CD4-positive, CD25-positive, alpha-beta regulatory T cell (primary cell): ENCODE measurements around the gene TDRD9. TPM values are rescaled to one million over a fixed set of nuclear protein-coding genes. Genes with fewer than 3 reads are reported as not detected.

Experiments
- ATAC-seq, 2 donors: fragments of 150-1000 bp; cut with Tn5 transposase; one replicate each; pipeline ENCODE4 v1.10.0; 2021; ENCODE audit warnings: low read depth in 2 of 2, moderate number of reproducible peaks in 2 of 2, moderate library complexity in 1 of 2
- DNase-seq, 3 donors: peaks; one replicate each; pipeline versions ENCODE4 v3.0.0 to v3.0.0-alpha.2; 2012 to 2022; ENCODE audit warnings: mixed read lengths in 1 of 3
- H3K27ac ChIP-seq: one replicate; pipeline ENCODE4 v1.7.0; 2013; ENCODE audit warnings: mild to moderate bottlenecking, low read length; ENCODE audit not compliant: insufficient read depth, poor library complexity, severe bottlenecking
- H3K27me3 ChIP-seq: one replicate; pipeline ENCODE4 v1.7.0; 2013; ENCODE audit warnings: low read length; ENCODE audit not compliant: control insufficient read depth, insufficient read depth
- H3K36me3 ChIP-seq: one replicate; pipeline ENCODE4 v1.7.0; 2013; ENCODE audit warnings: mild to moderate bottlenecking, low read length, moderate library complexity; ENCODE audit not compliant: control insufficient read depth, insufficient read depth
- H3K4me1 ChIP-seq: 2 replicates; pipeline ENCODE4 v1.7.0; 2013; ENCODE audit warnings: mild to moderate bottlenecking, low read length; ENCODE audit not compliant: insufficient read depth, control insufficient read depth, poor library complexity, severe bottlenecking
- H3K4me3 ChIP-seq: one replicate; pipeline ENCODE4 v1.7.0; 2013; ENCODE audit warnings: low read depth, mild to moderate bottlenecking, low read length, moderate library complexity
- H3K9me3 ChIP-seq, 2 experiments: 1 replicate in 1 of 2; 2 replicates in 1 of 2; pipeline ENCODE4 v1.7.0; 2013; ENCODE audit warnings: low read length in 2 of 2, mild to moderate bottlenecking in 1 of 2, moderate library complexity in 1 of 2; ENCODE audit not compliant: control insufficient read depth in 2 of 2
- H3K27ac Mint-ChIP-seq, 3 donors: one replicate each; pipeline ENCODE4 v1.8.0; 2020 to 2022; ENCODE audit warnings: mild to moderate bottlenecking in 3 of 3, mixed read lengths in 3 of 3, moderate library complexity in 2 of 3
- H3K27me3 Mint-ChIP-seq: one replicate; pipeline ENCODE4 v1.8.0; 2022; ENCODE audit warnings: mild to moderate bottlenecking, mixed read lengths
- H3K36me3 Mint-ChIP-seq: one replicate; pipeline ENCODE4 v1.8.0; 2020; ENCODE audit warnings: mixed read lengths
- H3K4me1 Mint-ChIP-seq, 4 donors: one replicate each; pipeline ENCODE4 v1.8.0; 2020 to 2022; ENCODE audit warnings: mixed read lengths in 4 of 4, mild to moderate bottlenecking in 1 of 4
- H3K4me3 Mint-ChIP-seq, 4 donors: one replicate each; pipeline ENCODE4 v1.8.0; 2020 to 2022; ENCODE audit warnings: mild to moderate bottlenecking in 4 of 4, mixed read lengths in 4 of 4, moderate library complexity in 3 of 4
- H3K9me3 Mint-ChIP-seq, 7 donors: one replicate each; pipeline ENCODE4 v1.8.0; 2020 to 2022; ENCODE audit warnings: mixed read lengths in 7 of 7, mild to moderate bottlenecking in 3 of 7, moderate library complexity in 2 of 7
- polyA plus RNA-seq, 4 donors: library from polyadenylated mRNA; unstranded; fragments of 300-500 nt; fragmentation: Illumina TruSeq; gene quantifications; one replicate each; pipeline ENCODE4 v1.2.3, GENCODE V29; 2021
- total RNA-seq: library from RNA; stranded (reverse); gene quantifications from one replicate; pipeline ENCODE4 v1.2.3, GENCODE V29; 2022

The TDRD9 gene
- total and polyA plus RNA-seq, 5 donors from 2014 or later = 0.11 to 0.37 (median 0.14) TPM; not detected in 2

DNA sequence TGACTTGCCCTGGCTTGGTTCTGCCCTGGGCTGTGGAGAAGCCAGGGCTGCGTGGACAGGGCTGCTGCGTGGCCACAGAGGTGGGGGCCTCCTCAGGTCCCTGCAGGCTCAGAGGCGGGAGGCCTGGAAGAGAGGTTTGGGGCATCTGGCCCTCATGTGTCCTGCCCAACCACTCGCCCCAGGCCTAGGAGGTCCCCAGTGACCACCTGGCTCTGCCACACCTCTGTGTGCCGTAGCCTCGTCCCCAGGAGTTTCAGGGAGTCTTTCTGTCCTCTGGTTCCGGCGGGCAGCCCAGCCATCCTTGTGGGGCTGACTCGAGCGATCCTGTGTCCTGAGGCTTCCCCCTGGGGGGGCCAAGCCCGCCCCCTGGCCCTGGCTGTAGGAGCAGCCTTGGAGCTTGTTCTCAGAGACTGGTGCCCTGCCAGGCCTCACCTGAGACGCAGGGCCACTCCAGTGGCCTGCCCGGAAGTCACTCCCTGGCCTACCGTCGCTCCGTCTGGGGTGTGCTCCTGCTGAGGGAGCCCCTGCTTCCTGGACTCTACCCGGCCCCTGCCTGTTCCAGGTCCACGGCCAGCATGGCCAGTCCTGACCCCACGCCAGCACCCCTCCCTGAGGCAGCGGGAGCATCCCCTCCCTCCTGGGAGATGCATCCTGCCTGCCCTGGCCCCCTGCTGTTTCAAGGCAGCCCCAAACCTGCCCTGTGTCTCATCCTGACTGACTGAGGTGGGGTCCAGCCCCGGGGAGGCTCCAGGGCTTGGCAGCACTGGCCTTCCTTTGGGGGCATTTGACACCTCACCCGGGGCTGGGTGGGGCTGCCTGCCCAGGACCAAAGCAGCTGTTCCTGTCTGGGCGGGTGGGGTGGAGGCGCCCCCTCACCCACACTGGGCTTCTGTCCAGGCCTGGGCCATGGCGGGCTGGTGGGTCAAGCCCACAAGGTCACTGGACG is 171.1 kb downstream of the TDRD9 start:
- H3K36me3 Mint-ChIP-seq = no peaks in the 10 kb centered on the region
- peaks cover 0 to 6% (median 2%) of the 10 kb centered on the region in 4 donors for H3K4me1 Mint-ChIP-seq
- no peak for DNase-seq
- Histone ChIP-seq H3K36me3 (no peaks in the 10 kb centered on the region), H3K27me3 (no peaks in the 10 kb centered on the region), H3K4me1 (no peaks in the 10 kb centered on the region), H3K9me3 (no peaks in the 10 kb centered on the region), H3K27ac (no peak overlapping the region), H3K4me3 (no peak overlapping the region)
- H3K4me3 Mint-ChIP-seq = no peak overlapping the region
- no peak overlapping the region for H3K27ac Mint-ChIP-seq
- ATAC-seq = no peak
- H3K9me3 Mint-ChIP-seq = no peaks in the 10 kb centered on the region
- H3K27me3 Mint-ChIP-seq = no peaks in the 10 kb centered on the region

DNA sequence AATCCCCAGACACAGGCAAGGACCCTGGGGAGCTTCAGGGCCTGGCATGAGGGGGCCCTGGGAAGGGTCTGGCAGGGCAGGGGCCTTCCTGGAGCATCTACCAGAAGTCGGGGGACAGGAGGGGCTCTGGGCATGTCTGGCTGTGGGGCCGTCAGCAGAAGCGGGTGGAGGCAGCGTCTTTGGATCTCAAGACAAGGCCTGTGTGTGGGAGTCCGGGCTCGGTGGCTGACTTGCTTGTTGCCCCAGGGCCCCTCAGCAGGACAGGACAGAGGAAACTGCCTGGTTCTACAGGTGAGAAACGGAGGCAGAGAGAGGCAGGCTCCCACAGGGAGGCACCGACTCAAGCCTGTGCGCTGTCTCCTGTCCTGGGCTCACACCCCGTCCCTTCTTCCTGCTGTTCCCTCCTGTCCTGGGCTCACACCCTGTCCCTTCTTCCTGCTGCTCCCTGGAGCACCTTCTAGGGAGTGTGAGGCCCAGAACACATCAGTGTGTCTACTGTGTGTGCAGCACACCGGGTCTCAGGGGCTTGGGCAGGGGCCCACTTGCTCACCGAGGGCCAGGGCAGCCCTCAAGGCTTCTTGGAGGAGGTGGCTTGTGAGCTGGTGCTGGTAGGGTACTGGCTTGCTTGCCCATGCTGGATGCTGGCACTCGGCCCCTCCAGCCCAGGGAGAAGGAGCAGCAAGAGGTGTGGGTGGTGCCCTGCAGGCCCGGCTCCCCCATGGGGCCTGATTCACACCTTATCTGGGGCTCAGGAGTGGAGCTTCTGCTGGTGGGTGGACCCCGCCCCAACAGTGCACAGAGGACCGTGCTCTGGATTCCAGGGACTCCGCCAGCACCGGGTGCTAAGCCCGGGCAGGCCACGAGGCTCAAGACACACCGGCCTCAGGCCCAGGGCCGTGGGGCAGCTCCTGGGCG is 172.2 kb downstream of the TDRD9 start:
- no peaks in the 10 kb centered on the region for H3K9me3 Mint-ChIP-seq
- H3K4me1 Mint-ChIP-seq = peaks cover 0 to 3% (median 0%) of the 10 kb centered on the region in 4 donors
- no peak for DNase-seq

DNA sequence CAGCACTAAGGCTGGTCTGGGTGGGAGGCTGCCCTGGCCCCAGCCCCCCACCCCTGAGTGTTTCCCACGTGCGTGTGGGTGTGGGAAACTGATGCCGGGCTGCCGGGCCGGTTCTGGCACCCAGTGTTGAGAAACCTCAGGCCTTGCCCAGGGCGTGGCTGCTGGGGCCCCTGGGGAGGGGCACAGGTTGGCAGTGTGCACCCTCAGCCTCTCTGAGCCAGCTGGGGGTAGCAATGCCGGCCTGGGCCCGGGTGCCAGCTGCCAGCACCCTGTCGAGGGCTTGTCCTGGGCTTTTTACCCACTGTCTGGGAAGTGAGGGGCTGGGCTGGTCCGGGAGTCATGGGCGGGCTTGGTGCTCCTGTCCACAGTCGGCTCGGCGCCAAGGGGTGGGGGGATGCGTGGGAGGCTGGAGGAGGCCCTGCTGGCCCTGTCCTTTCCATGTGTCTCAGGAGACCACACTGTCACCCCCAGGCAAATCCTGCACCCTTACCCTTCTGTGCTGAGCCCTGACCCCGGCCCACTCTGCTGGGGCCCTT is 172.9 kb downstream of the TDRD9 start:
- H3K4me1 ChIP-seq = no peaks in the 10 kb centered on the region
- no peak overlapping the region for H3K27ac ChIP-seq
- Mint-ChIP-seq H3K4me1 (no peaks in the 10 kb centered on the region), H3K27ac (no peak overlapping the region), H3K27me3 (no peaks in the 10 kb centered on the region), H3K9me3 (no peaks in the 10 kb centered on the region), H3K4me3 (no peak overlapping the region), H3K36me3 (no peaks in the 10 kb centered on the region)
- H3K4me3 ChIP-seq = no peak overlapping the region
- H3K36me3 ChIP-seq = no peaks in the 10 kb centered on the region
- ATAC-seq (no peak), DNase-seq (no peak)
- H3K9me3 ChIP-seq = no peaks in the 10 kb centered on the region
- H3K27me3 ChIP-seq = no peaks in the 10 kb centered on the region

More for the DNA sequence above, 172.2 kb downstream of the TDRD9 start:
- Mint-ChIP-seq H3K36me3 (no peaks in the 10 kb centered on the region), H3K4me3 (no peak overlapping the region), H3K27ac (no peak overlapping the region), H3K27me3 (no peaks in the 10 kb centered on the region)
- H3K4me1 ChIP-seq = no peaks in the 10 kb centered on the region
- H3K9me3 ChIP-seq = no peaks in the 10 kb centered on the region
- no peaks in the 10 kb centered on the region for H3K36me3 ChIP-seq
- H3K27me3 ChIP-seq = no peaks in the 10 kb centered on the region
- ATAC-seq = no peak
- no peak overlapping the region for H3K4me3 ChIP-seq
- no peak overlapping the region for H3K27ac ChIP-seq

DNA sequence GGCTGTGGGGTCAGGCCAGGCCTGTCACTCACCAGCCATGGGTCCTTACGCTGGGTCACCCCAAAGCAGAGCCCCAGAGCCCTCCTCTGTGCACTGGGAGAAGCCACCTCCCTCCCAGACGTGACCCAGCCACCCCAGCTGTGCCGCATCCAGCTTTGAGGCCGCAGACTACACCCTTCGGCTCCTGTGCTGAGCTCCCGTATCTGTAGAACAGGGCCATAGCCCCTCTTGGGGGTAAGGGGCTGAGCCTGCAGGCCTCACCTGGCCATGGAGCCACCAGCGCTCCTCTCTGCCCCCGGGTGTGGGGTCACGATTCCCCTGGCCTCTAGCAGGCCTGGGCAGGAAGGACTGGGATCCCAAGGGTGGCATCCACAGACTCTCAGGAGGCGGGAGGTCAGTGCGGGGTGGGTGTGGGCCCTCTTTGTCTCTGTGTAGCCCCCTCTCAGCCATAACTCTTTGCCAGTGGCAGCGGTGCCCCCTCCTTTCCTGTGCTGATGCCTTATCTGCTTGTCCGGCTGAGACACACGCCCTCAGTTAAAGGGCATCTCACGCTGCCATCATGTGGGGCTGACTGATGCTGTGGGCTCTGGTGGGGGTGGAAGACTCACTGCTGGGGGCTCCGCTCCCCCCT is 173.5 kb downstream of the TDRD9 start:
- H3K36me3 Mint-ChIP-seq = no peaks in the 10 kb centered on the region

More for the DNA sequence above, 173.5 kb downstream of the TDRD9 start:
- Mint-ChIP-seq H3K9me3 (no peaks in the 10 kb centered on the region), H3K27ac (no peak overlapping the region), H3K4me3 (no peak overlapping the region), H3K27me3 (no peaks in the 10 kb centered on the region), H3K4me1 (no peaks in the 10 kb centered on the region)
- Histone ChIP-seq H3K9me3 (no peaks in the 10 kb centered on the region), H3K27ac (no peak overlapping the region), H3K27me3 (no peaks in the 10 kb centered on the region), H3K36me3 (no peaks in the 10 kb centered on the region), H3K4me3 (no peak overlapping the region), H3K4me1 (no peaks in the 10 kb centered on the region)
- ATAC-seq (no peak), DNase-seq (no peak)

Other genes with a start within 250 kb of the TDRD9 start
- gene XRCC3, start 213.0 kb upstream of the TDRD9 start, total RNA-seq = 9.8 TPM
- gene XRCC3, start 213.0 kb upstream of the TDRD9 start, polyA plus RNA-seq = 1 to 10 TPM; 3.0 to 4.7 (median 4.3) TPM
- gene ZFYVE21, start 212.6 kb upstream of the TDRD9 start, total RNA-seq = 13.7 TPM
- gene ZFYVE21, start 212.6 kb upstream of the TDRD9 start, polyA plus RNA-seq = 10 to 100 TPM; 12.1 to 25.0 (median 16.1) TPM
- 21.5 TPM for gene PPP1R13B, start 80.9 kb upstream of the TDRD9 start, total RNA-seq
- 1 to 10 TPM; 1.5 to 3.9 (median 2.4) TPM for gene PPP1R13B, start 80.9 kb upstream of the TDRD9 start, polyA plus RNA-seq
- not detected for gene RD3L, start 14.1 kb downstream of the TDRD9 start, total RNA-seq
- gene RD3L, start 14.1 kb downstream of the TDRD9 start, polyA plus RNA-seq = not detected
- not detected for gene ASPG, start 157.2 kb downstream of the TDRD9 start, total RNA-seq
- not detected for gene ASPG, start 157.2 kb downstream of the TDRD9 start, polyA plus RNA-seq
- gene KIF26A, start 210.1 kb downstream of the TDRD9 start, total RNA-seq = 0.07 TPM
- gene KIF26A, start 210.1 kb downstream of the TDRD9 start, polyA plus RNA-seq = not detected